Central memory CD8-positive, alpha-beta T cell (primary cell): ENCODE results near the gene YBX2.
A peak's percentile ranks its signal among the peaks of the same experiment; 100 is the strongest.
"Not testable (repeated sequence)": the region's sequence is repeated elsewhere in the genome, so short reads cannot be mapped to it uniquely, and the experiment has no call there.

Source experiments
- ATAC-seq: fragments of 150-1000 bp; cut with Tn5 transposase; replicated peaks from 2 replicates; pipeline ENCODE4 v1.10.0; 2022; ENCODE audit warnings: mild to moderate bottlenecking, moderate FRiP score, moderate number of reproducible peaks; ENCODE audit not compliant: poor library complexity, severe bottlenecking; ENCODE audit errors: extremely low read depth
- DNase-seq, 2 donors: peaks; one replicate each; pipeline ENCODE4 v3.0.0; 2021; ENCODE audit warnings: low spot score in 2 of 2
- H3K27ac Mint-ChIP-seq: one replicate; pipeline ENCODE4 v1.8.0; 2022; ENCODE audit warnings: low read depth, mild to moderate bottlenecking, moderate library complexity, mixed read lengths
- H3K27me3 Mint-ChIP-seq: one replicate; pipeline ENCODE4 v1.8.0; 2022; ENCODE audit warnings: mixed read lengths
- H3K36me3 Mint-ChIP-seq: one replicate; pipeline ENCODE4 v1.8.0; 2022; ENCODE audit warnings: mild to moderate bottlenecking, moderate library complexity, mixed read lengths; ENCODE audit not compliant: insufficient read depth
- H3K4me1 Mint-ChIP-seq: one replicate; pipeline ENCODE4 v1.8.0; 2022; ENCODE audit warnings: mixed read lengths
- H3K4me3 Mint-ChIP-seq: one replicate; pipeline ENCODE4 v1.8.0; 2022; ENCODE audit warnings: mild to moderate bottlenecking, moderate library complexity, mixed read lengths
- H3K9me3 Mint-ChIP-seq: one replicate; pipeline ENCODE4 v1.8.0; 2022; ENCODE audit warnings: mixed read lengths

YBX2 gene

DNA sequence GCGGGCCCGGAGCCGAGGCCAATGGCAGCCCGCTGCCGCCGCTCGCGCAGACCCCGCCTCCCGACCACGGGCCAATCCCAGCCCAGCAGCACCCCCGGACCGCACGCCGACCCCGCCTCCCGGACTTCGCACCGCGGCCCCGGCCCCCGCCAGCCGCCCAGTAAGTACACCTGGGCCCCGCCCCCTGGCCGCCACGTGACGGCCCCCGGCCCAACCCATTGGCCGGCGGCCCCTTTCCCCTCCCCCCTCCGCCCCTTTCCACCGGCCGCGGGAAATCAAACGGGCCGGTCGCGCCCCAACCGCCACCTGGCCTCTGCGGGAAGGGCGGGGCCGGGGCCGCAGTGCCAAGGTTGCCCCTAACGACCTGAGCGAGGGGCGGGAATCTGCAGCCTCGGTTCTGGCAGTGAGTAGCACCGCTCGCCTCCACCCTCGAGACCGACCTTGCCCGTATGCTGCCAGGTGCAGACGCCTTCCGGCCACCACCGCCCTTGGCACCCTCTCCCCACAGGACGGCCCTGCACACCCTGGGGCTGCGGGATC, at the start of gene YBX2:
Gene YBX2, minus strand, starts transcription at position 26 of the 540 bp plus-strand sequence. CDS start 139 bp downstream, outside the sequence.
- Mint-ChIP-seq H3K9me3 (no peaks in the 10 kb centered on the region), H3K36me3 (peaks cover 7% of the 10 kb centered on the region), H3K27ac (peak within 1 kb of the TSS; percentile 85), H3K4me1 (peaks cover 7% of the 10 kb centered on the region), H3K4me3 (peak within 1 kb of the TSS; percentile 85), H3K27me3 (peaks cover 52% of the 10 kb centered on the region)
- ATAC-seq, result peak; percentile 58
- peak; percentile 31 to 47 for DNase-seq

DNA sequence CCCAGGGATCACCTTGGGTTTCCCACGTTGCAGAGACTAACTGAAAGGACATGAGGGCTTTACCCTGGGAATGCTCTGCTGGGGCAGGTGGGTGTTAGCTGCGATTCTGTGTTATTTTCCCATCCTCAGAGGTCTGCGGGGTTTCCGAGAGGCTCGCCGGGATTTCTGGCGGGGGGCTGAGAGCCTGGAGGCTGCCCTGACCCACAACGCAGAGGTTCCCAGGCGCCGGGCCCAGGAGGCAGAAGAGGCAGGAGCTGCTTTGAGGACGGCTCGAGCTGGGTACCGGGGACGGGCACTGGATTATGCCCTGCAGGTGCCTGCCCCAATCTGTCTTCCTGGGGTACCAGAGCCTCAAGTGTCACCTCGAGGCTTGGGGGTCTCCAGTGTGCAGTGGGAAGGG, 48.8 kb upstream of the YBX2 start:
- Mint-ChIP-seq H3K27ac (no peak overlapping the region), H3K4me1 (peaks cover 30% of the 10 kb centered on the region), H3K4me3 (no peak overlapping the region), H3K9me3 (no peaks in the 10 kb centered on the region), H3K36me3 (peaks cover 56% of the 10 kb centered on the region), H3K27me3 (no peaks in the 10 kb centered on the region)
- ATAC-seq, result no peak
- DNase-seq, result no peak

DNA sequence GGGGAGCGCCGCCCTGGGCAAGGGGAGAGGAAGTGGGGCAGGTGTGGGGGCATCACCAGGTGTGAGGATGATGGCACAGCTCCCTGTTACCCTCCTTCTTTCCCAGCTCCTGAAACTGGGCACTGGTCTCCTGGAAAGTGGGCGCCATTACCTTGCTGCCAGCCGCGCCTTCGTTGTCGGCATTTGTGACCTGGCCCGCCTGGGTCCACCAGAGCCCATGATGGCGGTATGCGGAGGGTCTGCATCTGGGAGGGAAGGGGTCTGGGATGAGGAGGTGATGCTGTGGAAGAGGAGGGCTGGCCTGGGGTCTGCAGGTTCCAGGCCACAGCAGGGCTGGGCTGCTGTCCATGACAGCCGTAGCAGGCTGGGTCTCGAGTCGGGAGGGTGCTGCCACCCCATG, 47.4 kb upstream of the YBX2 start:
- H3K36me3 Mint-ChIP-seq, result peaks cover 55% of the 10 kb centered on the region

DNA sequence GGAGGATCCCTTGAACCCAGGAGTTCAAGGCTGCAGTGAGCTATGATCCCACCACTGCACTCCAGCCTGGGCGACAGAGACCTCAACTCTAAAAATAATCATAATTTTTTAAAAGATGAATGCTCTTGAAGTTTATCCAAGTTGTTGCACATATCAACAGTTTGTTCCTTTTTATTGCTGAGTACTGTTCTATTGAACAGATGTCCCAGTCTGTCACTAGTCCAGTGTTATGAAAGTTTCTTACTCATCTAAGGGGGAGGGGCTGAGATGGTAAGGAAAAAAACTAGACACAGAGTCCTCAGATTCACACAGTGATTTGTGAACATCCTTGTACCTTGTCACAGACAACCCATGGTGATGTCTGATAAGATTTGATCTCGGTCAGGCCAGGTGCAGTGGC, 45.7 kb upstream of the YBX2 start:
- peaks cover 47% of the 10 kb centered on the region for H3K36me3 Mint-ChIP-seq

More for the DNA sequence above, 47.4 kb upstream of the YBX2 start:
- DNase-seq (no peak), ATAC-seq (no peak)
- Mint-ChIP-seq H3K9me3 (no peaks in the 10 kb centered on the region), H3K27me3 (no peaks in the 10 kb centered on the region), H3K27ac (no peak overlapping the region), H3K4me1 (peaks cover 35% of the 10 kb centered on the region), H3K4me3 (no peak overlapping the region)

DNA sequence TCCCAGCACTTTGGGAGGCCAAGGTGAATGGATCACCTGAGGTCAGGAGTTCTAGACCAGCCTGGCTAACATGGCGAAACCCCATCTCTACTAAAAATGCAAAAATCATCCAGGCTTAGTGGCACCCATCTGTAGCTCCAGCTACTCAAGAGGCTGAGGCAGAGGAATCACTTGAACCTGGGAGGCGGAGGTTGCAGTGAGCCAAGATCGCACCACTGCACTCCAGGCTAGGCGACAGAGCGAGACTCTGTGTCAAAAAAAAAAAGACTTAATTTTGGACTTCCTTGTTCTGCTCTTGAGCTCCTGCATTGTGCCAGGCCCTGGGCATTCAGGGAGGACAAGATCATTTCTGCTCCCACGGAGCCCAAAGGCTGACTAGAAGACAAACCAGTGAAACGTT, 43.2 kb upstream of the YBX2 start:
- peaks cover 36% of the 10 kb centered on the region for H3K36me3 Mint-ChIP-seq
- not testable (repeated sequence) for DNase-seq, ATAC-seq, H3K27me3 Mint-ChIP-seq, H3K9me3 Mint-ChIP-seq
- H3K4me3 Mint-ChIP-seq, result peak overlapping the region; percentile 92
- peaks cover 50% of the 10 kb centered on the region for H3K4me1 Mint-ChIP-seq
- H3K27ac Mint-ChIP-seq, result peak overlapping the region; percentile 77

More for the DNA sequence above, 45.7 kb upstream of the YBX2 start:
- H3K4me3 Mint-ChIP-seq, result no peak overlapping the region
- H3K9me3 Mint-ChIP-seq, result no peaks in the 10 kb centered on the region
- peaks cover 48% of the 10 kb centered on the region for H3K4me1 Mint-ChIP-seq
- DNase-seq (no peak), ATAC-seq (no peak)
- H3K27ac Mint-ChIP-seq, result peak overlapping the region; percentile 11
- no peaks in the 10 kb centered on the region for H3K27me3 Mint-ChIP-seq

DNA sequence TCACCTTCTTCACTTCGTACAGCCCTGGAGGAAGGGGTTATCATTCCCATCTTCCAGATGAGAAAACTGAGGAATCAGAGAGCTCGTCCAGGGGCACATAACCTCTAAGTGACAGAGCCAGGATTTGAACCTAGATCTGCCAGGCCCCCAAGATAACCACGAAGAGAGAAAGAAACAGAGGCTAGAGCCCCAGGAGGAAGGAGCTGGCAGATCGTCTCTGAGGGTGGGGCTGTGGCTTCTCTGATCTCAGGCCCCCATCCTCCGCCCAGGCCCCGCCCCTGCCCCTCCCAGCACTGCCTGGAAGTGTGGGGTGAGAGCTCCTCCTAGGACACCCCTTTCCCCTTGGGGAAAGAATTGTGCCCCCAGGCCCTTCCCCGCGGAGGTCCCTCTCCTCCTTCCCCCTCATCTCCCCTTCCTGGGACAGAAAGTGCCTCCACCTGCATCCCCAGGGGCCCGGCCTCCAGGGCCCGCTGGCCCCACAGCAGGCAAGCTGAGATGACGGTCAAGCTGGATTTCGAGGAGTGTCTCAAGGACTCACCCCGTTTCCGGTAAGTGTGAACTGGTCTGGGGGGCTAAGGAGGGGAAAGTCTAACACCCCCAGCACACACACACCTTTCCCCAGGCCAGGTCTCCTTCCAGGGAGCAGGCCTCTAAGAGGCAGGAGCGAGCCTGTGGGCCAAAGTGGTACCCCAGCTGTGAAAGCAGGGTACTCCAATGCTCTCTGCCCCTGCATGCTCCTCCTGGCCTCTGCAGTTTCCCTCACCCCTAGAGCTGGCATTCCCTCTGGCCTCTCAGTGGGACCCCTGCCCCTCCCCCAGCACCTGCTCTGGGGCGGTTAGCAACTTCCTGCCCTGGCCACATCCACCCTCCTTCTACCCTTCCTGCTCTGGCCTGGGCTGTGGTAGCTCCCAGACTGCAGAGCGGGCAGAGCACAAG, 42.1 kb upstream of the YBX2 start, which contains the start of gene ACAP1:
Gene ACAP1, plus strand, starts transcription at position 290 of the 936 bp plus-strand sequence. Its CDS starts 206 bp downstream, at position 496.
- Mint-ChIP-seq H3K4me3 (peak within 1 kb of the TSS; percentile 92), H3K9me3 (no peaks in the 10 kb centered on the region), H3K27ac (peak within 1 kb of the TSS; percentile 77), H3K4me1 (peaks cover 52% of the 10 kb centered on the region), H3K27me3 (no peaks in the 10 kb centered on the region), H3K36me3 (peaks cover 28% of the 10 kb centered on the region)
- DNase-seq (peak in 1 of 2 donors; percentile 61), ATAC-seq (peak; percentile 98)

DNA sequence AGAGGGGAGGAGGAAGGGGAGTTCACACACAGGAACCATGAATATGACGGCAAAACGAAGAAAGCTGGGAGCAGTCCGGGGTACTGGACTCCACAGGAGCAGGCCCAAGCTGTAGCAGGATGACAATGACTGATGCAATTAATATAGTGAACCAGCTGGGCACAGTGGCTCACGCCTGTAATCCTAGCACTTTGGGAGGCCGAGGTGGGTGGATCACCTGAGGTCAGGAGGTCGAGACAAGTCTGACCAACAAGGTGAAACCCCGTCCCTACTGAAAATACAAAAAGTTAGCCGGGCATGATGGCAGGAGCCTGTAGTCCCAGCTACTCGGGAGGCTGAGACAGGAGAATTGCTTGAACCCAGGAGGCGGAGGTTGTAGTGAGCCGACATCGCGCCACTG, 41.3 kb upstream of the YBX2 start:
- ATAC-seq, H3K27me3 Mint-ChIP-seq, H3K9me3 Mint-ChIP-seq, DNase-seq: not testable (repeated sequence)
- Mint-ChIP-seq H3K4me1 (peaks cover 49% of the 10 kb centered on the region), H3K36me3 (peaks cover 26% of the 10 kb centered on the region), H3K4me3 (peak overlapping the region; percentile 92), H3K27ac (peak overlapping the region; percentile 77)

DNA sequence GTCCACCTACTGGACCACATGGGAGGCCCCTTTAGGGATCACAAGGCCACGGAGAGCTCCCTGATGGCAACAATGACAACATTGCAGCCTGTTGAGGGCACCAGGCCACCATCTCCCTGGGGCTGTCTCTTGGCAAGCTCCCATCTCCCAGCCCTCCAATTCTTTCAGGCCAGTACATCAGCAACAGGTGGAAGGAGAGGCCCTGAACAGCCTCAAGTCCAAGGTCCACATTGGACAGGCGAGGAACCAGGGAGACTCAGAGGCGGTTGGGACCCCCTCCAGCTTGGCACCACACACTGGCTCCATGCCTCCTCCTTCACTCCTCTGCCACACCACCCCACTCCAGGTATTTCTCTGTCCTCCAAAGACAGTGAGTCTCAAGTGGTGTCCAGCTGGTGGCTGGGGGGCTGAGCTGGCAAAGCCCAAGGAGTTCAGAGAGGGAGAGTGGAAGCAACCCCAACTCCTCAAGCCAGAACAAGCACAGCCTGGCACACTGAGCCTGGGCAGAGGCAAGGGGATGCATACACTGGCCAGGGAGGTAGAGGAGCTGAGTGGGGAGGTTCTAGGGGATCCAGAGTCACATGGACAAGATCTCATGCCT, 40.6 kb upstream of the YBX2 start:
- peak overlapping the region; percentile 77 for H3K27ac Mint-ChIP-seq
- peaks cover 23% of the 10 kb centered on the region for H3K36me3 Mint-ChIP-seq
- peak overlapping the region; percentile 92 for H3K4me3 Mint-ChIP-seq
- H3K4me1 Mint-ChIP-seq, result peaks cover 49% of the 10 kb centered on the region
- DNase-seq (no peak), ATAC-seq (no peak)
- H3K9me3 Mint-ChIP-seq, result no peaks in the 10 kb centered on the region
- H3K27me3 Mint-ChIP-seq, result no peaks in the 10 kb centered on the region

DNA sequence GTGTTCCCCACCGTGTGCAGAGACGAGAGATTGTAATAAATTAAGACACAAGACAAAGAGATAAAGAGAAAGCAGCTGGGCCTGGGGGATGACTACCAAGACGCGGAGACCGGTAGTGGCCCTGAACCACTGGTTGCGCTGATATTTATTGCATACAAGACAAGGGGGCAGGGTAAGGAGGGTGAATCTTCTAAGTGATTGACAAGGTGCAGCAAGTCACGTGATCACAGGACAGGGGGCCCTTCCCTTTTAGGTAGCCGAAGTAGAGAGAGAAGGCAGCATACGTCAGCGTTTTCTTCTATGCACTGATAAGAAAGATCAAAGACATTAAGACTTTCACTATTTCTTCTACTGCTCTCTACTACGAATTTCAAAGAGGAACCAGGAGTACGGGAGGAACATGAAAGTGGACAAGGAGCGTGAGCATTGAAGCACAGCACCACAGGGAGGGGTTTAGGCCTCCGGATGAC, 38.2 kb upstream of the YBX2 start:
- not testable (repeated sequence) for H3K27ac Mint-ChIP-seq, ATAC-seq, H3K27me3 Mint-ChIP-seq, H3K9me3 Mint-ChIP-seq, DNase-seq
- Mint-ChIP-seq H3K36me3 (peaks cover 16% of the 10 kb centered on the region), H3K4me3 (peak overlapping the region; percentile 33), H3K4me1 (peaks cover 57% of the 10 kb centered on the region)

DNA sequence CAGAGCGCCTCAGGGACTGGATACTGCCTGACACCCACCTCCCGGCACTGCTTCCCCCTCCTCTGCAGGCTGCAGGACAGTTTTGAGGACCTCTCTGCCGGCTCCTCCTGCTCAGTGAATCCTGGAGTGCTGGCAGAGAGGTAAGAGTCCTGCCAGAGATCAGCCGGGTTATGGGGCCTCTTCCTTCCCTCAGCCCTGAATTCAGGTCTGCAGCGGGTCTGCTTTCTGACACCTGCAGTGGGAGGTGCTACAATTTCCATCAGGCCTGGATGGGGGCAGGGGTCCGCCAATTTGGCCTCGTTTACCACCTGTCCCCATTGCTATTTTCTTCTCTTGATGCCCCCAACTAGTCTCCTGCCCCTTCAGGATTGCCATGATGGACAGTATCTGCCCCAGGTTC, 37.7 kb upstream of the YBX2 start:
- H3K36me3 Mint-ChIP-seq, result peaks cover 14% of the 10 kb centered on the region
- no peak for ATAC-seq
- peaks cover 51% of the 10 kb centered on the region for H3K4me1 Mint-ChIP-seq
- no peak for DNase-seq
- no peak overlapping the region for H3K27ac Mint-ChIP-seq
- no peaks in the 10 kb centered on the region for H3K9me3 Mint-ChIP-seq
- H3K27me3 Mint-ChIP-seq, result no peaks in the 10 kb centered on the region
- peak overlapping the region; percentile 33 for H3K4me3 Mint-ChIP-seq

DNA sequence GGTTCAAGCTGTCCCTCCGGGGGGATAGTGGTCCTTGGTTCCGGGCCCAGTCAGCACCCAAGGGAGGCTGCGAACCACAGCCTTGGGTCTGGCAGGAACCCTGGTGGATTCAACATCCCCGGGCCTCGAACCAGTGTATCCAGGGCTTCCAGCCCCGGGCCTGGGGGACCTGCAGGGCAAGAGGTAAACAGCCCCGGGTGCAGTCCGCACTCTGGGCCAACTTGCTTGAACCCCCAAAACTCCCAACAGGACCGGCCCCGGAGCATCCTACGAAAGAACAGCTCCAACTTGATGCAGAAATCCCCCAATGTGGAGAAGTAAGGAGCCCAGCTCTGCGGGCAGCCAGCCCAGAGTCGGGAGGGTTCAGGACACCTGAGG, 36.2 kb upstream of the YBX2 start:
- peak overlapping the region; percentile 93 for H3K4me3 Mint-ChIP-seq
- H3K27me3 Mint-ChIP-seq, result no peaks in the 10 kb centered on the region
- no peak overlapping the region for H3K27ac Mint-ChIP-seq
- H3K4me1 Mint-ChIP-seq, result peaks cover 40% of the 10 kb centered on the region
- no peaks in the 10 kb centered on the region for H3K9me3 Mint-ChIP-seq
- DNase-seq, result no peak
- peaks cover 15% of the 10 kb centered on the region for H3K36me3 Mint-ChIP-seq
- no peak for ATAC-seq

DNA sequence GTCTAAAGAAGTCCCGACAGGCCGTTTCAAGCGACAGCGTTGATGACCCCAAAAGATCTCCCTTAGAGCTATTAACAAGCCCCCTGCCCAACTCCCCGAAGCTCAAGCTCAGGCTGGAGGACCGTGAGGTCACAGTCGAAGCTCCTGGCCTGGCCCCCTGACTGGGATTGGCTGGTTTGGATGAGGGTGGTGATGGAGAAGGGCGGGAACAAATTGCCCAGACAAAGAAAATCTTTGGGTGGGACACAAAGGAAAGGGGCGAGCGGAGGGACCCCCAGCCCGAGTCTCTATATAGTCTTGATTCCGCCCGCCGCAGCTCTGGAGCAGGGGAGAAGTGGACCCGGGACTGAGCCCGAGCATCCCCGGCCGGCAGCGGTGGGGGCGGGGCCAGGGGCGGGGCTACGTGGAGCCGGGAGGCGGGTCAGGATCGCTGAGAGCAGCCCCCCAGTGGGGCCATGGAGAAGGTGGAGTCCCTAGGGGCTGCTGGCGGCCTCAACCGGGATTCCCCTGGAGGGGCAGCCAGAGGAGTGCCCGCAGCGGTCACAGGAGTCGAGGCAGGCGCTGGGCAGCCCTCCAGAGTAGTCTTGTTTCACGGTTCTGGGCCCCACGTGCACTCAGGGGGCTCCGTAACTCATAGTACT, 35.7 kb upstream of the YBX2 start:
- Mint-ChIP-seq H3K4me1 (peaks cover 35% of the 10 kb centered on the region), H3K27me3 (no peaks in the 10 kb centered on the region), H3K9me3 (no peaks in the 10 kb centered on the region), H3K4me3 (peak overlapping the region; percentile 93), H3K27ac (peak overlapping the region; percentile 95), H3K36me3 (peaks cover 12% of the 10 kb centered on the region)
- peak; percentile 75 for ATAC-seq
- no peak for DNase-seq
